Measurements from ENCODE around the gene KAZN.

- TF ChIP-seq GATA2 (IDR thresholded peaks at IDR 0.05; ENCODE audit: low read depth, low read length) = no peak
- TF ChIP-seq GATA3 (IDR thresholded peaks at IDR 0.05; ENCODE audit: low read depth, low read length) = no peak
Measured at GRCh38 chr1:14732728-14733047, 134.2 kb downstream of the KAZN start.

Measured in SH-SY5Y (cell line).